Caco-2 (cell line): Measurements from ENCODE around the gene CREBBP. TPM values are rescaled to one million over a fixed set of nuclear protein-coding genes. Genes with fewer than 3 reads are reported as not detected.

Experiments used
- BruUV-seq: library from RNA; stranded (reverse); fragments of 400-500 nt; replicated peaks from 2 replicates; lab custom pipeline; 2021; lab: Mats Ljungman, UMichigan
- CTCF ChIA-PET: fragments of 300-600 bp; sonication (Branson Sonifier 250); formaldehyde crosslinking; loops from one replicate; lab custom pipeline; 2022; ENCODE audit warnings: antibody characterized with exemption; lab: Charles Lee
- POLR2A ChIA-PET: fragments of 300-600 bp; sonication (Branson Sonifier 250); formaldehyde crosslinking; loops from one replicate; lab custom pipeline; 2022; ENCODE audit warnings: antibody characterized with exemption; lab: Charles Lee
- DNase-seq, 2 experiments: peaks; one replicate each; pipeline versions ENCODE4 v3.0.0 to v3.0.0-alpha.2; 2020 to 2022
- H3K27me3 ChIP-seq: replicated peaks from 2 replicates; pipeline ENCODE4 v1.6.0; 2011; ENCODE audit warnings: low read length; ENCODE audit not compliant: control insufficient read depth, insufficient read depth
- H3K36me3 ChIP-seq: 2 replicates; pipeline ENCODE4 v1.5.1; 2011; ENCODE audit warnings: low read length; ENCODE audit not compliant: control insufficient read depth, insufficient read depth
- H3K4me1 ChIP-seq: fragments of 250-450 bp; sonication (Bioruptor Pico); 2 replicates; pipeline ENCODE4 v1.5.1; 2020; ENCODE audit warnings: mild to moderate bottlenecking
- H3K4me3 ChIP-seq: 2 replicates; pipeline ENCODE4 v1.5.1; 2011; ENCODE audit warnings: low read depth, mild to moderate bottlenecking, control low read depth, low read length
- H3K9me3 ChIP-seq: fragments of 250-450 bp; sonication (Bioruptor Pico); 2 replicates; pipeline ENCODE4 v1.5.1; 2020; ENCODE audit warnings: mild to moderate bottlenecking, moderate library complexity
- H3K27ac Mint-ChIP-seq: one replicate; pipeline ENCODE4 v1.8.0; 2022; ENCODE audit warnings: mixed read lengths; ENCODE audit not compliant: unreplicated experiment
- H3K27me3 Mint-ChIP-seq: one replicate; pipeline ENCODE4 v1.8.0; 2022; ENCODE audit warnings: mixed read lengths; ENCODE audit not compliant: insufficient read depth, unreplicated experiment
- H3K36me3 Mint-ChIP-seq: one replicate; pipeline ENCODE4 v1.8.0; 2022; ENCODE audit warnings: mild to moderate bottlenecking, mixed read lengths; ENCODE audit not compliant: insufficient read depth, unreplicated experiment
- H3K4me1 Mint-ChIP-seq: one replicate; pipeline ENCODE4 v1.8.0; 2022; ENCODE audit warnings: low read depth, mixed read lengths; ENCODE audit not compliant: unreplicated experiment
- H3K4me3 Mint-ChIP-seq: one replicate; pipeline ENCODE4 v1.8.0; 2022; ENCODE audit warnings: mild to moderate bottlenecking, moderate library complexity, mixed read lengths; ENCODE audit not compliant: unreplicated experiment
- H3K9me3 Mint-ChIP-seq: one replicate; pipeline ENCODE4 v1.8.0; 2022; ENCODE audit warnings: mixed read lengths; ENCODE audit not compliant: unreplicated experiment
- CTCF ChIP-seq, 2 experiments: fragments of 200-600 bp in 1 of 2; IDR thresholded peaks; 1 replicate in 1 of 2; 2 replicates in 1 of 2; pipeline versions ENCODE4 v1.5.1 to v1.8.0; 2011 to 2022; ENCODE audit warnings: antibody characterized with exemption in 1 of 2, control low read depth in 1 of 2, inconsistent platforms in 1 of 2, low read depth in 1 of 2, low read length in 1 of 2, mild to moderate bottlenecking in 1 of 2, moderate library complexity in 1 of 2; ENCODE audit not compliant: insufficient read depth in 1 of 2, severe bottlenecking in 1 of 2, unreplicated experiment in 1 of 2
- intact Hi-C: fragments of 100-400 bp; cut with micrococcal nuclease; formaldehyde crosslinking; loops from one replicate; pipeline ENCODE4 v1.10.0; 2022; ENCODE audit not compliant: unreplicated experiment
- total RNA-seq: library from RNA; stranded (reverse); gene quantifications from 2 replicates; pipeline ENCODE4 v1.2.3, GENCODE V29; 2022

CREBBP gene
- total RNA-seq, 1 experiment from 2014 or later = 65.3 TPM

- no peaks in the 10 kb centered on the region for H3K27me3 ChIP-seq
- H3K4me3 ChIP-seq = no peak overlapping the region
- H3K36me3 ChIP-seq = no peaks in the 10 kb centered on the region
- no peak overlapping the region for H3K27ac Mint-ChIP-seq
- H3K9me3 Mint-ChIP-seq = no peaks in the 10 kb centered on the region
- H3K4me1 ChIP-seq = no peaks in the 10 kb centered on the region
- BruUV-seq = no TSS peak
- no peaks in the 10 kb centered on the region for H3K9me3 ChIP-seq
- ChIA-PET POLR2A (interaction anchor here (0.5 kb wide), 1 partner anchor 145 kb away, joined by 5 read pairs; no protein-coding TSS in a partner anchor), CTCF (no interaction called here)
- no peak overlapping the region for H3K4me3 Mint-ChIP-seq
- H3K27me3 Mint-ChIP-seq = no peaks in the 10 kb centered on the region
- peaks cover 6% of the 10 kb centered on the region for H3K36me3 Mint-ChIP-seq
- no peak for DNase-seq
- intact Hi-C loops = no loop called here
- no peak for TF ChIP-seq CTCF (IDR thresholded peaks at IDR 0.05; ENCODE audit: insufficient read depth in 1 of 2, low read depth in 1 of 2, low read length in 1 of 2, severe bottlenecking in 1 of 2, unreplicated experiment in 1 of 2)
- no peaks in the 10 kb centered on the region for H3K4me1 Mint-ChIP-seq
Observed at GRCh38 chr16:3909791-3910583, 29.5 kb upstream of the CREBBP start.

DNA sequence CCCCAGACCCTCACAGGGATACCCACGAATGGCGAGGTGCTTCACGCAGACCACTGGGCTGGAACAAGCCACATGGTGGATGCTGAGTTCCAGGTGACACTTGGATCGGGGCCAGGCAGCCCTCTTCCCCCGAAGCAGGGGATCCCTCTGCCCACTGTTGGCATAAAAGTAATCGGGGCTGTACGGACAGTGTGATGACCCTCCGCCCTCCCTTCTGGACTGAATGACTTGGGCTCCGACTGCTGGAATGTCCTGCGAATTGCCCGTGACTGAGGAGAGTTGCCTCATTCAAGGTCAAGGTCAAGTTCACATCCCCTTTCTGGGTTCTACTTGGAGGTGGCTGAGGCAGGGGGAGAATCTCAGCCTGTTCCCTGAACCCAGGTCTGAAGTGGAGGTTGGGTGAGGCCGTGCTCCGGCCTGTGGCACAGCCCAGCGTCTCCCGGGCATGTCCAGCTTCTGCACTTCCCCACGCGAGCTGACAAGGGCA is 28.5 kb upstream of the CREBBP start:
- no peaks in the 10 kb centered on the region for H3K27me3 Mint-ChIP-seq

DNA sequence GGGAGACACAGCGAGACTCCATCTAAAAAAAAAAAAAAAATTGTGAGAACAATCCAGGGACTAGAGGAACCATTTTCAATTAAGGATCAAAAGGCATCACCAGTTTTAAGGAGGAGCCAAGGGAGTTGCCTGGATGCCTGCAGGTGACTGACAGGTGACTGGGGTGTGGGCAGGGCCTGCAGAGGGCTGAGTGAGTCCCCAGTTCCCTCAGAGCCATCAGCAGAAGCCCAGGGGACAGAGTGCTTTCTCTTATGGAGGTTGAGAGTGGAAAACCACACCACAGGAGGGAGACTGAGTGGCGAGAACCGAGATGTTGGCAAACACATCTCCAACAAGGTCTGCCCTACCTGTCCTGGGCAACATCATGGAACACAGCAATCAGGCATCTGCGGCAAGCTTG is 27.1 kb upstream of the CREBBP start:
- no peaks in the 10 kb centered on the region for H3K36me3 Mint-ChIP-seq
- ChIA-PET CTCF (no interaction called here), POLR2A (no interaction called here)
- TF ChIP-seq CTCF (IDR thresholded peaks at IDR 0.05; ENCODE audit: insufficient read depth in 1 of 2, low read depth in 1 of 2, low read length in 1 of 2, severe bottlenecking in 1 of 2, unreplicated experiment in 1 of 2) = no peak
- intact Hi-C loops = no loop called here
- H3K27ac Mint-ChIP-seq = no peak overlapping the region
- no peaks in the 10 kb centered on the region for H3K9me3 Mint-ChIP-seq
- H3K4me1 ChIP-seq = no peaks in the 10 kb centered on the region
- H3K4me1 Mint-ChIP-seq = no peaks in the 10 kb centered on the region
- no TSS peak for BruUV-seq
- no peaks in the 10 kb centered on the region for H3K36me3 ChIP-seq
- H3K4me3 ChIP-seq = no peak overlapping the region
- no peaks in the 10 kb centered on the region for H3K27me3 ChIP-seq
- no peak overlapping the region for H3K4me3 Mint-ChIP-seq
- DNase-seq = peak in 1 of 2 experiments; percentile 27
- H3K9me3 ChIP-seq = no peaks in the 10 kb centered on the region
- no peaks in the 10 kb centered on the region for H3K27me3 Mint-ChIP-seq

More for the DNA sequence above, 28.5 kb upstream of the CREBBP start:
- CTCF ChIA-PET = no interaction called here
- intact Hi-C loops = no loop called here
- Mint-ChIP-seq H3K4me3 (no peak overlapping the region), H3K9me3 (no peaks in the 10 kb centered on the region), H3K27ac (no peak overlapping the region), H3K4me1 (no peaks in the 10 kb centered on the region), H3K36me3 (no peaks in the 10 kb centered on the region)
- POLR2A ChIA-PET = interaction anchor here (0.5 kb wide), 1 partner anchor 146 kb away, joined by 5 read pairs; no protein-coding TSS in a partner anchor
- Histone ChIP-seq H3K4me1 (no peaks in the 10 kb centered on the region), H3K4me3 (no peak overlapping the region), H3K9me3 (no peaks in the 10 kb centered on the region), H3K36me3 (no peaks in the 10 kb centered on the region), H3K27me3 (no peaks in the 10 kb centered on the region)
- no TSS peak for BruUV-seq
- TF ChIP-seq CTCF (IDR thresholded peaks at IDR 0.05; ENCODE audit: insufficient read depth in 1 of 2, low read depth in 1 of 2, low read length in 1 of 2, severe bottlenecking in 1 of 2, unreplicated experiment in 1 of 2) = no peak
- DNase-seq = no peak
